Right lobe of liver (tissue), 4 donors: ENCODE results near the gene CACNB3.

Experiments
- POLR2A ChIP-seq: fragments of 450-650 bp; IDR thresholded peaks from one replicate; pipeline ENCODE4 v1.6.1; 2017; ENCODE audit warnings: antibody characterized with exemption, mild to moderate bottlenecking
- TF ChIP-seq, protein P1 (sequence below), 4 donors: fragments of 200-600 bp in 3 of 4; fragments of 450-650 bp in 1 of 4; IDR thresholded peaks; one replicate each; pipeline versions ENCODE4 v1.5.1 to v1.8.0; 2016 to 2022; ENCODE audit warnings: antibody characterized with exemption in 4 of 4, mild to moderate bottlenecking in 2 of 4
- donor health status: DM: no; HTN: no; CAD: no.
- donor health status: DM: no; HTN: no; CAD: no.
- donor health status: DM: no; HTN: yes; CAD: no.

DNA sequence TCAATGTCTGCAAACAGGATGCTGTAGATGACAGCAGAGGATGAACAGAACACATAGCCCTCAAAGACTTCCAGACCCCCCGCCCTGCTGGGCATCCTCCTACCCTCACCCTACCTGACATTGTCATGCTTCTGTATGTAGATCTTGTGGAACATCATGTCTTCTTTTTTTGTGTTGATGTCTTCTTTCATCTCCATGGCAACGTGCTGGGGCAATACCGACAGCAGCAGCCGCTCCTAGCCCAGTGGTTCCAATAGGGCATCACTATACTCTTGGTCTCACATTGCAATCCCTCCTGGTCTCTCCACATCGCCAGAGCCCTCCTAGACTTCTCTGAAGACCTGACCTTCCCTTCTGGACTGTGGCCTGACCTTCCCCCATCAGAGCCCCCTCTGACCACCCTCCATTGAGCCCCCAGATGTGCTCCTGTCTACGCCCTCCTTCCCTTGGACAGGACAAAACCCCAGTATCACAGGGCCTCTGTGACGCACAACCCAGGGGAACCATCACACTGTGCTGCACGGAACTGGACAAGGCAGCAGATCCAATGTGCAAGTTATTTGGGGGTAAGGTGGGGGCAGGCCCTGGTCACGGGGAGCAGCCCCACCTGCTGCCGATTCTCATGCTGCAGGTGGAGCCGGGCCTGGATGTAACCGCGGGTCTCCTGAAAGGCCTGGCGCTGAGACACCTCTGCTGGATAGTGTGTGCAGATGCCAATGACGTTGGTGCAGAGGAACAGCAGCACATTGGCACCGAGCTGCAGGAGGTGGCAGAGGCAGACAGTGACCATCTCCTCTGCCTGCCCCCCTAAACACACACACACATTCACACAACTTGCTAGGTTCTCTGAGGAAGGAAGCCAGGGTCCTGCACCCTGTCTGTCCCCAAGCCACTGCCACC lies 40.5 kb upstream of the CACNB3 start:
- TF ChIP-seq, protein P1, sequence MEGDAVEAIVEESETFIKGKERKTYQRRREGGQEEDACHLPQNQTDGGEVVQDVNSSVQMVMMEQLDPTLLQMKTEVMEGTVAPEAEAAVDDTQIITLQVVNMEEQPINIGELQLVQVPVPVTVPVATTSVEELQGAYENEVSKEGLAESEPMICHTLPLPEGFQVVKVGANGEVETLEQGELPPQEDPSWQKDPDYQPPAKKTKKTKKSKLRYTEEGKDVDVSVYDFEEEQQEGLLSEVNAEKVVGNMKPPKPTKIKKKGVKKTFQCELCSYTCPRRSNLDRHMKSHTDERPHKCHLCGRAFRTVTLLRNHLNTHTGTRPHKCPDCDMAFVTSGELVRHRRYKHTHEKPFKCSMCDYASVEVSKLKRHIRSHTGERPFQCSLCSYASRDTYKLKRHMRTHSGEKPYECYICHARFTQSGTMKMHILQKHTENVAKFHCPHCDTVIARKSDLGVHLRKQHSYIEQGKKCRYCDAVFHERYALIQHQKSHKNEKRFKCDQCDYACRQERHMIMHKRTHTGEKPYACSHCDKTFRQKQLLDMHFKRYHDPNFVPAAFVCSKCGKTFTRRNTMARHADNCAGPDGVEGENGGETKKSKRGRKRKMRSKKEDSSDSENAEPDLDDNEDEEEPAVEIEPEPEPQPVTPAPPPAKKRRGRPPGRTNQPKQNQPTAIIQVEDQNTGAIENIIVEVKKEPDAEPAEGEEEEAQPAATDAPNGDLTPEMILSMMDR (IDR thresholded peaks at IDR 0.05), result no peak
- TF ChIP-seq POLR2A, result no peak
